Neuronal stem cell (in vitro differentiated cells): ENCODE data around the gene NFKB1.

Source experiments
- DNase-seq: peaks from one replicate; pipeline ENCODE4 v3.0.0-alpha.2; 2013; ENCODE audit warnings: low spot score
- H2AFZ ChIP-seq: one replicate; pipeline ENCODE4 v1.6.1; 2013; ENCODE audit warnings: mild to moderate bottlenecking, low read length, inconsistent platforms
- H2AK5ac ChIP-seq: 2 replicates; pipeline ENCODE4 v1.6.1; 2013; ENCODE audit warnings: low read depth, mild to moderate bottlenecking, inconsistent platforms, low read length, moderate library complexity, mixed read lengths
- H2BK120ac ChIP-seq: 2 replicates; pipeline ENCODE4 v1.6.1; 2013; ENCODE audit warnings: low read depth, mild to moderate bottlenecking, inconsistent platforms, low read length, moderate library complexity, mixed read lengths
- H2BK12ac ChIP-seq: one replicate; pipeline ENCODE4 v1.6.1; 2013; ENCODE audit warnings: low read length, inconsistent platforms
- H2BK15ac ChIP-seq: 2 replicates; pipeline ENCODE4 v1.6.1; 2013; ENCODE audit warnings: mild to moderate bottlenecking, low read length, inconsistent platforms, mixed read lengths
- H2BK5ac ChIP-seq: one replicate; pipeline ENCODE4 v1.6.1; 2013; ENCODE audit warnings: inconsistent platforms, mild to moderate bottlenecking, low read length, moderate library complexity
- H3K14ac ChIP-seq: one replicate; pipeline ENCODE4 v1.6.1; 2013; ENCODE audit warnings: low read length, inconsistent platforms
- H3K18ac ChIP-seq: 2 replicates; pipeline ENCODE4 v1.6.1; 2013; ENCODE audit warnings: low read length, inconsistent platforms
- H3K23ac ChIP-seq: 2 replicates; pipeline ENCODE4 v1.6.1; 2013; ENCODE audit warnings: low read depth, mild to moderate bottlenecking, mixed read lengths, low read length, inconsistent platforms; ENCODE audit not compliant: poor library complexity
- H3K27ac ChIP-seq: replicated peaks from 3 replicates; pipeline ENCODE4 v1.5.1; 2013; ENCODE audit warnings: low read length, inconsistent platforms
- H3K27me3 ChIP-seq, 3 experiments: 2 replicates each; pipeline ENCODE4 v1.6.1; 2013; ENCODE audit warnings: low read length in 3 of 3, mild to moderate bottlenecking in 2 of 3, inconsistent platforms in 1 of 3, low read depth in 1 of 3, mixed read lengths in 1 of 3, moderate library complexity in 1 of 3; ENCODE audit not compliant: control insufficient read depth in 3 of 3, insufficient read depth in 3 of 3
- H3K36me3 ChIP-seq, 2 donors: replicated peaks in 1 of 2; 2 replicates each; pipeline ENCODE4 v1.6.1; 2013; ENCODE audit warnings: low read length in 2 of 2; ENCODE audit not compliant: control insufficient read depth in 2 of 2, insufficient read depth in 2 of 2
- H3K4ac ChIP-seq: 2 replicates; pipeline ENCODE4 v1.6.1; 2013; ENCODE audit warnings: inconsistent platforms, mild to moderate bottlenecking, low read length, moderate library complexity
- H3K4me1 ChIP-seq, 2 donors: 1 replicate in 1 of 2; 2 replicates in 1 of 2; pipeline ENCODE4 v1.6.1; 2013; ENCODE audit warnings: low read length in 2 of 2, low read depth in 1 of 2; ENCODE audit not compliant: control insufficient read depth in 2 of 2, insufficient read depth in 1 of 2
- H3K4me2 ChIP-seq: one replicate; pipeline ENCODE4 v1.6.1; 2013; ENCODE audit warnings: mild to moderate bottlenecking, low read length, inconsistent platforms; ENCODE audit not compliant: insufficient read depth, poor library complexity, severe bottlenecking
- H3K4me3 ChIP-seq, 2 donors: 2 replicates each; pipeline ENCODE4 v1.5.1; 2013; ENCODE audit warnings: low read length in 2 of 2, mild to moderate bottlenecking in 2 of 2, inconsistent platforms in 1 of 2, moderate library complexity in 1 of 2
- H3K79me1 ChIP-seq: one replicate; pipeline ENCODE4 v1.6.1; 2013; ENCODE audit warnings: low read depth, mild to moderate bottlenecking, inconsistent platforms, low read length, moderate library complexity
- H3K9ac ChIP-seq: one replicate; pipeline ENCODE4 v1.6.1; 2013; ENCODE audit warnings: mild to moderate bottlenecking, low read depth, low read length, inconsistent platforms; ENCODE audit not compliant: poor library complexity
- H3K9me3 ChIP-seq, 2 donors: replicated peaks in 1 of 2; 2 replicates each; pipeline versions ENCODE3 to v1.6.1; 2013; ENCODE audit warnings: low read length in 2 of 2, mild to moderate bottlenecking in 2 of 2, inconsistent platforms in 1 of 2, low read depth in 1 of 2, mixed read lengths in 1 of 2, moderate library complexity in 1 of 2; ENCODE audit not compliant: control insufficient read depth in 2 of 2, insufficient read depth in 1 of 2
- H4K8ac ChIP-seq: one replicate; pipeline ENCODE4 v1.6.1; 2013; ENCODE audit warnings: low read depth, mild to moderate bottlenecking, inconsistent platforms, low read length, moderate library complexity
- H4K91ac ChIP-seq: one replicate; pipeline ENCODE4 v1.6.1; 2013; ENCODE audit warnings: low read length, low read depth, mild to moderate bottlenecking, inconsistent platforms; ENCODE audit not compliant: poor library complexity
- WGBS, 2 donors: extraction: QIAGEN DNeasy Blood & Tissue Kit; methylation state at CpG; one replicate each; pipeline ENCODE4 v1.1.7; 2013; ENCODE audit warnings: missing lambda C conversion rate in 2 of 2, mixed read lengths in 1 of 2; ENCODE audit not compliant: insufficient read length in 2 of 2, insufficient replicate concordance in 1 of 2; ENCODE audit errors: extremely low coverage in 2 of 2; 5-methylcytosine and 5-hydroxymethylcytosine counted together

NFKB1 gene

GRCh38 chr4:102522031-102522440, 20.9 kb downstream of the NFKB1 start:
- Histone ChIP-seq H3K9ac (no peak overlapping the region), H2AK5ac (no peak overlapping the region), H4K91ac (no peak overlapping the region), H3K23ac (no peak overlapping the region), H3K18ac (no peak overlapping the region), H2BK12ac (no peak overlapping the region), H3K9me3 (peaks cover 0 to under 1% of the 10 kb centered on the region in 2 donors), H4K8ac (no peak overlapping the region), H3K27me3 (no peaks in the 10 kb centered on the region), H3K4me3 (no peak overlapping the region), H3K79me1 (no peaks in the 10 kb centered on the region), H2BK5ac (no peak overlapping the region), H2BK15ac (no peak overlapping the region), H3K4me2 (no peak overlapping the region), H3K36me3 (no peaks in the 10 kb centered on the region), H2BK120ac (no peak overlapping the region), H3K4me1 (peaks cover 0 to 3% of the 10 kb centered on the region in 2 donors), H3K4ac (no peak overlapping the region), H3K27ac (no peak overlapping the region), H3K14ac (no peak overlapping the region), H2AFZ (no peak overlapping the region)
- WGBS, 2 donors, result no CpG with 5 or more reads among the region's 3 CpGs
- no peak for DNase-seq

- H4K8ac ChIP-seq, result no peak overlapping the region
- no peaks in the 10 kb centered on the region for H3K9me3 ChIP-seq
- H2BK120ac ChIP-seq, result no peak overlapping the region
- H3K14ac ChIP-seq, result no peak overlapping the region
- no peak overlapping the region for H3K4me3 ChIP-seq
- H4K91ac ChIP-seq, result no peak overlapping the region
- no CpG with 5 or more reads among the region's 7 CpGs for WGBS, 2 donors
- no peak overlapping the region for H3K23ac ChIP-seq
- H3K4me1 ChIP-seq, result peaks cover 3% of the 10 kb centered on the region in 2 donors
- no peak overlapping the region for H3K9ac ChIP-seq
- no peak overlapping the region for H3K4me2 ChIP-seq
- no peak overlapping the region for H3K4ac ChIP-seq
- H2BK15ac ChIP-seq, result no peak overlapping the region
- no peak overlapping the region for H2BK5ac ChIP-seq
- DNase-seq, result no peak
- no peak overlapping the region for H2AK5ac ChIP-seq
- no peak overlapping the region for H3K27ac ChIP-seq
- no peaks in the 10 kb centered on the region for H3K27me3 ChIP-seq
- no peaks in the 10 kb centered on the region for H3K79me1 ChIP-seq
- H3K18ac ChIP-seq, result no peak overlapping the region
- no peak overlapping the region for H2AFZ ChIP-seq
- H3K36me3 ChIP-seq, result no peaks in the 10 kb centered on the region
- no peak overlapping the region for H2BK12ac ChIP-seq
These were observed 23.5 kb downstream of the NFKB1 start for GRCh38 chr4:102524691-102525090.

- DNase-seq, result no peak
- H2BK12ac ChIP-seq, result no peak overlapping the region
- H3K27ac ChIP-seq, result no peak overlapping the region
- H3K4me3 ChIP-seq, result no peak overlapping the region
- WGBS, 2 donors, result no CpG with 5 or more reads among the region's 5 CpGs
- no peaks in the 10 kb centered on the region for H3K27me3 ChIP-seq
- no peaks in the 10 kb centered on the region for H3K9me3 ChIP-seq
- no peaks in the 10 kb centered on the region for H3K79me1 ChIP-seq
- no peak overlapping the region for H2AFZ ChIP-seq
- peaks cover 3% of the 10 kb centered on the region in 2 donors for H3K4me1 ChIP-seq
- H2AK5ac ChIP-seq, result no peak overlapping the region
- no peak overlapping the region for H4K91ac ChIP-seq
- H3K23ac ChIP-seq, result no peak overlapping the region
- no peaks in the 10 kb centered on the region for H3K36me3 ChIP-seq
- H2BK15ac ChIP-seq, result no peak overlapping the region
- no peak overlapping the region for H3K9ac ChIP-seq
- H3K18ac ChIP-seq, result no peak overlapping the region
- no peak overlapping the region for H4K8ac ChIP-seq
- H3K4ac ChIP-seq, result no peak overlapping the region
- no peak overlapping the region for H3K14ac ChIP-seq
- H2BK5ac ChIP-seq, result no peak overlapping the region
- no peak overlapping the region for H2BK120ac ChIP-seq
- no peak overlapping the region for H3K4me2 ChIP-seq
These were observed 23.9 kb downstream of the NFKB1 start for GRCh38 chr4:102525097-102525496.

- Histone ChIP-seq H2BK12ac (no peak overlapping the region), H2BK15ac (no peak overlapping the region), H3K79me1 (no peaks in the 10 kb centered on the region), H4K91ac (no peak overlapping the region), H3K9me3 (no peaks in the 10 kb centered on the region), H3K4me3 (no peak overlapping the region), H2BK120ac (no peak overlapping the region), H3K27me3 (no peaks in the 10 kb centered on the region), H2AFZ (no peak overlapping the region), H3K9ac (no peak overlapping the region), H4K8ac (no peak overlapping the region), H3K27ac (no peak overlapping the region), H2AK5ac (no peak overlapping the region), H3K14ac (no peak overlapping the region), H3K23ac (no peak overlapping the region), H3K4ac (no peak overlapping the region), H3K4me1 (peaks cover 3% of the 10 kb centered on the region in 2 donors), H3K36me3 (no peaks in the 10 kb centered on the region), H2BK5ac (no peak overlapping the region), H3K4me2 (no peak overlapping the region), H3K18ac (no peak overlapping the region)
- no peak for DNase-seq
- WGBS, 2 donors, result no CpG with 5 or more reads among the region's 1 CpG
These were observed 24.3 kb downstream of the NFKB1 start for GRCh38 chr4:102525504-102525903.
